GM18867 (cell line): ENCODE data around the gene CPB2.

Experiments
- ATAC-seq: cut with Tn5 transposase; IDR thresholded peaks from one replicate; pipeline ENCODE4 v1.9.1; 2021; ENCODE audit warnings: mild to moderate bottlenecking, moderate library complexity; ENCODE audit not compliant: unreplicated experiment

Gene CPB2

DNA sequence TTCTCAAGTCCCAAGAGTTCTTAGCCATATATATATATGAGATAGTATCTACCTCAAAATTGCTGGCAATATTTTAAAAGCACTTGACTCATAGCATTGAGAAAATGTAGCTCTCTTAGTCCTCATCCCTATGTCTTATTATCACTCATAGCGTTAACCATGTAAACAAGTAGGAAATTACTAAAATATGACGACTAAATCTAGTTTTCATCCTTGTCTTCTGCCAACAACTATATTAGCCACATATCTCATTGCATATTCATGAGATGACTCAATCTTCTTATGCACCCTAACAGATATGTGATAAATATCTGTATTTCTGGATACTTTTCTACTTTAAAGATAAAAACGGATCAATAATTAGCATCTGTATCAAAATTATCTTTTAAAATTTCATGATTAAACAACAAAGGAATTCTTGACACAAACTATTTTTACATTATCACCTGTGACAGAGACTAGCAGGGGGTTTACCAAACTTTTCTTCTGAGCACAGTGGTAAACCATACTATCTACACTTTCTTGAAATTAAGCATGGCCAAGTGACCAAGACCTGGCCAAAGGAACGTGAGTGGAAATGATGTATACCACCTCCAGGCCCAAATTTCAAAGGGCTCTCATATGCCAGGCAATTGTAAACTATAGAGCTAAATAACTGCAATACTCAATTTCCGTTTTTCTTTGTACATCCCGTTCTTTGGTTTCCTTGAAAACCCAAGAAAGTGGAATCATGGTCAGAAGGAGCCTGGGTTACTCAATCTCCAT lies 98.0 kb downstream of the CPB2 start:
- ATAC-seq, result no peak

DNA sequence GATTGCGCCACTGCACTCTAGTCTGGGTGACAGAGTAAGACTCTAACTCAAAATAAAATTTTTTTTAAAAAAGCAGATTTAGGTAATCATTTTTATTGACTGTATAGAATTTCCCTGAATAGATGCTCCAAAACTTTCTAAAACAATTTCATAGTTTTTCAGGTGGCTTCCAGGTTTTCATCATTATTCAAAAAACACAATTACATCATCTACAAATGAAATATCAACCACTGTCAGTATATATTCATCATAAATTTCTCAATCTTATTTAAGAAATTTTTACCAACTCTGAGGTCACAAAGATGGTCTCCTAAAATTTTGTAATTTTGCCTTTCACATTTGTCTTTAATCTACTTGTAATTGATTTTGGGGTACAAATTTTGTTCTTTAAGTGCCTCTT lies 100.3 kb downstream of the CPB2 start:
- no peak for ATAC-seq
